NCI-H510A (cell line): Measurements from ENCODE around the gene NT5C3B.

ENCODE experiments used
- DNase-seq: peaks from one replicate; lab custom pipeline; 2025; lab: John Stamatoyannopoulos, UW

Gene NT5C3B

DNA sequence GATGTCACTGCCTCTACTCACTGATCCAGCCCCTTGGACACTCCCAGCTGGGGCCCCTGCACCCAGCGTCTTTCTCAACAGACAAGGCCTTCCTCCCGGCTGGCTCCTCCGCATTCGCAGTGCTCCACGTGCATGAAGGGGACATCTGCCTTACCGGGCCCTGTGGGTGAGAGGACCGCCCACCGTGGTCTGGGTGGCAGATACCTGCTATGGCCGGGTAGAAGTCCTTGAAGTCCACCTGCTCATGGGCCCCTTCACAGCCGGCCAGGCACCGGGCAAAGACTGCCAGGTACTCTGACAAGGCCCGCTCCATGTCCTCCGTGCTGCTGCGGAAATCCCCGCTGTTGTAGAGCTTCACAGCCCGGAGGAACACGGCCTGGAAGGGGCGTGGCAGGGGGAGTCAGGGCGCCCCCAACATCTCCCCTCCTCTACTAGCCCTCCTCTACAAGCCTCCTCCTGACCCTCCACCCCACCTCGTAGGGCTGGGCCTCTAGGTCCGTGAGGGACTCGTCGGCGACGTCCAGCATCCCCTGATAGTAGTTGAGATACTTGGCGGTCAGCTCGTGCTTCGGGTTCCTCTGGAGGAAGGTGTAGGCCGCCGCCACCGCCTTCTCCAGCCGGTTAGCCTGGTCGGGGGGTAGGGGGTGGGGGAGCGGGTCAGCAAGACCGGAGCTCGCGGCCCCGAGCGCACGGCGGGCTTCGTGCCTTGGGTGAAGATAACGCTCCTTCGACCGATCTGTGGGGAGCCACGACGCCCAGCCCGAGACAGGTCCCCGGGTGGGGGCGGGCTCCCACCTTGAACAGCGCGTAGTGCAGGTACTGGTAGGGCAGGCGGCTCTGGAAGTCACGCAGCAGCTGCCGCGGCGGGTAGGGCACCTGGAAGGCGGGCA lies 25.1 kb downstream of the NT5C3B start:
- DNase-seq, result no peak

DNA sequence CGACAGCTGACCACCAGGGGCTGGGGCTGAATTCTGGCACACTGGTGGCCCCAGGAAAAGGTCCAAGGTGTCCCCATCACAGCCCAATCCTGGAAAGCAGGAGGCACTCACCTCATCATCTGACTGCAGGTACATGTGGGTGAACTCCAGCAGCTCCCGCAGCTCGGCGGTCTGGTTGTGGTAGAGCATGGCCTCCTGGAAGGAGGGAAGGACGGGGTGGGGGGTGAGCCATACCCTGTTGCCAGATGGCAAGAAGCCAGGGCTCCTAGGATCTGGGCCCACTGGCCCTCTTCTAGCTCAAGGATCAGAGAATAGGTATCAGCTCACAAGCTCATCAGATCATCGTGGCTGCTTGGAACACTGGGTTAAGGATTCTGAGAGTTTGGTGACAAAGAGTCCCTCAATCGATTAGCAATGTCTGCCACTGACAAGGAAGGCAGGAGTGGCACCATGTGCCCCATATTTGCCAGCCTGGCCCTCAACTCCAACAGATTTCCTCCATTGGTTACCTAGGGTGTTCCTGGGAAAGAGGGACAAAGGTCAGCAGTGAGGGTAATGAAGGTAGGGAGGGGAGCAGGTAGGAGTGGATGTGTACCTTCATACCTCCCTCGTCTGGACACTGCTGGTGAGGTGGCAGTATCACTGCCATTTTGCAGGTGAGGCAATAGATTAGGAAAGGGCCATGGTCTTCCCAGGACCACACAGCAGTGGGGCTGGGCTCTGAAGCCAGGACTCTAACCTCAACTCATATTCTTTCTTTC lies 29.2 kb downstream of the NT5C3B start:
- no peak for DNase-seq

DNA sequence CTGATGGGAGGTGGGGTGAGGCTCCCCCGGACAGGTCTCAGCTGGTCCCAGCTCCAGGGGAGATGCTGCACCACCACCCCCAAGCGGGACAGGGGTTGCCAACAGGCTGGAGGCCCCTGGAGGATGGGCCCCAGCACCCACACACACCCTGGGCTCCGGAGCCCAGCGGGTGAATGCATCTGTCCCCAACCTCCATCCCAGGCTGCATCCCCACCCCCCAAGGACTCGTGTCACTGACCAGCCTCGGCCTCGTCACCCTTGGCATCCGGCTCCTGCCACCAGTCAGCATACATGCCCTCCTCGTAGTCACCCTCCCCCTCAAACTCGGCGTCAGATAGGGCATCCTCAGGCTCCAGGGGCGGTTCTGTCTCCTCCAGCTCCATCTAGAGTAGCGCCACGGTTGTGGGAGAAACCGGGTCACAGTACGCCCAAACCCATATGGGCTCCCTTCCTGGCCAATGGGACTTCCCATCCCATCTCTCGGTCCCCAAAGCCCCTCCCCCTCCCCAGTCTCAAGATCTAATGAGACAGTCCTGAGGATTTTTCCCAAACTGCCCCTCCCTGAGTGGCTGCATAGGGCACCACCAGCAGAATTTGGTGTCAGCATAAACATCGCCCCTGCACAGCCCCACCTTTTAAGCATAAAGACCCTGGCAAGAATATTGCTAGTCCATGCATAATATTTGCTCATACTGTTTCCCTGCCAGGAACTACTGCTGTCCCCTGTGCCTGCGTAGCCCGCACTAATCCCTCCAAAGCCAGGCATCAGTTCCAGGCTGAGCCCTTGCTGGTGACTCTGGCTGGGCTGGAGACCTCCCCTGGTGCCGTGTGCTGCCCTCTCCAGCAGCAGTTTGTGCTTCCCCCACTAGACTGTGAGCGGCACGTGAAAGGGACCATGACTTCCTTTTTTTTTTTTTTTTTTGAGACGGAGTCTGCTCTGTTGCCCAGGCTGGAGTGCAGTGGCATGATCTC lies 32.7 kb downstream of the NT5C3B start:
- no peak for DNase-seq

DNA sequence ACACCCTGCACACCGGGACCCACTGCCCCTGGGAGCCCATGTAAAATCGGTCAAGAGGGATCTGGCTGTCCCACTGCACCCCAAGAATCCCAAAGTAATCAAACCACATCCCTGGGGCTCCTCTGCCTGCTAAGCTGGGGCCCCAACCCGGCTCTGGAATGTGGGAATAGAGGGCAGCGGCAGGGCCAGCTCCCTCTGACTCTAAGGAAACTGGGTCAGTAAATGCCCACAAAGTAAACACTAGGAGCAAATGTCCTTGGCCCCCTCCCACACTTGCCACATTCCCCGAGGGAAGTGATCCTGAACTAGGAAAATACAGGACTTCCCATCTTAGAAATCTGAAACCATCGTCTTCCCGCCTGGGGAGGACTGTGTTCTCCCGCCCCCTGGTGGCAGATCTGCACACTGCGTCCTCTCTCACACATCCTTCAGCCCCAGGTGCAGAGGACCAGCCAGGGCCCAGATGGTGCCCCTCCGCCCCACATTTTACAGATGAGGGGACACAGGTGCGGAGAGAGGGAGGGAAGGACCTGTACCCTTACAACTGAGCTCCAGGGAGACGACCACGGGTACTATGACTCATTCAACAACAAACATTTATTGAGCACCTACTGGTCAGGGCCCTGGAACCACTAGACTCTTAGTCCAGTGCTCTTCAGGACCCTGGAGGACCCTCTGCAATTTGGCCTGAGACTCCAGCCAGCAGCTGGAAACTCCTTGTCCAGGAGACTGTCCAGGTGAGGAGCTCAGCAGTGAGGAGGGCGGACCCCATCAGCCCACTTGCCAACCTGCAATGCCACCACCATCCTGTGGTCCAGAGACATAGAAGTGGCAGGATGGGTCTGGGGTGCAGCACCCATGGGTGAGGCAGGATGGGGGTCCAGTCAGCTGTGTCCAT lies 34.4 kb downstream of the NT5C3B start:
- peak; percentile 71 for DNase-seq

DNA sequence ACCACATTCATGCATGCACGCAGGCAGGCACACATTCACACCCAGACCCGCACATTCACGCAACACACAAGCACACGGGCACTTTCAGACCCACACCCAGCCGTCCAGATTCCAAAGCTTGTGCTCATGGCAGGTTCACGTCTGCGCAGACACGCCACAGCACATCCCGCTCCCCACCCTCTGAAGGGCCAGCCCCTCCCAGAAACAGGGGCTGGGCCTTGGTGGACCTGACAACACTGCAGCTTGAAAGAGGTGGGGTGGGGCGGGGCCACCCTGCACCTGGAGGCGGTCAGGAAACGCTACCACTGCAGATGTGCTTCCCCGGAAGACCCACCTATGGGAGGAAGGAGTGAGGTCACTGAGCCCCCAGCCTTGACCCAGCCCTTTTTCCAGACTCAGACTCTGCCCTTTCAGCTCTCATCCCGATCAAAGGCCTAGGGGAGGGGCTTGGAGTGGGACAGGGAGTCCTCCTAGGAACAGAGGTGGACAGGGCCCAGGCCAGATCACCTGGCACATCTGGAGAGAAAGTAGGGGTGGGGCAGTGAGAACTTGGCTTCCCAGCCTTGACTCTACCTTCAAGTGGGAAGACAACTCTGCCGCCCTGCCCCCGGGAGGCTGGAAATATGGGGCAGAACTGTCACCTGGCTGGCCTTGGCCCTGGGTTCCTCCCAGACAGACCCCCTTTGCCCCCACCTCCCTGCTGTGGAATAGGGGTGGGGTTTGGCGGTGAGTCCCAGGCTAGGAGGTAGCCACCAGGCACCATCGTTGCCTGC lies 35.2 kb downstream of the NT5C3B start:
- peak; percentile 90 for DNase-seq

DNA sequence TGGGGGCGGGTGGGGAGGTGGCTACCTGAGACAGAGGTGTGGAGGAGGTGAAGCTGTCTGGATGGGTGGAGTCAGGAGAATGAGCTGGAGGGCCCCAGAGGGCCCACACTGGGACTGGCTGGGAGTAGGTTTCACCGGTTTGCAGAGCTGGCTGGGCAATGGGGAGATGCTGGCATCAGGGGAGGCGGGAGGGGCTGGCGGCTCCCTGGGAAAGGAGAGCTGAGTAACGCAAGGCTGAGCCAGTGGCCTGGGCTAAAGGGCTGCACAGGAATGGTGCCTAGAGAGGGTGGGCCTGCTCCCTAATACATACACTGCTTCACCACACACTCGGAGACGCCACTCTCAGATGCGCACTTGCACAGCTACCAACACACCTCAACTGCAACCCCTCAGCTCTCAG lies 36.7 kb downstream of the NT5C3B start:
- no peak for DNase-seq

DNA sequence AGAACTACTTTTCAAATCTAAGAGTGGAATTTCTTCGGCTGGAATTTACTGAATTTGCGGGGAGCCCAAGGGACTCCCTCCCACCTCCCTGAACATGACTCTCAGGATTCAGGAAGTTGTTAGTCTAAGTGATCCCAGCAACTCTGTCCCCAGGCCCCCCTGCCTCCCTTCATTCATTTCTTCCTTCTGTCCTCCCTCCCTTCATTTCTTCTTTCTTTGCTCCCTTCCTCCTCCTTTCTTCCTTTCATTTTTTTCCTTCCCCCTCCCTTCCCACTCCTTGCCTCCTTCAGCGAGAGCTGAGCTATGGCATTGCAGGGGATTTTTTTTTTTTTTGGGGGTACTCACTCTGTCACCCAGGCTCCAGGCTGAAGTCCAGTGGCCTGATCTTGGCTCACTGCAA lies 38.7 kb downstream of the NT5C3B start:
- no peak for DNase-seq

DNA sequence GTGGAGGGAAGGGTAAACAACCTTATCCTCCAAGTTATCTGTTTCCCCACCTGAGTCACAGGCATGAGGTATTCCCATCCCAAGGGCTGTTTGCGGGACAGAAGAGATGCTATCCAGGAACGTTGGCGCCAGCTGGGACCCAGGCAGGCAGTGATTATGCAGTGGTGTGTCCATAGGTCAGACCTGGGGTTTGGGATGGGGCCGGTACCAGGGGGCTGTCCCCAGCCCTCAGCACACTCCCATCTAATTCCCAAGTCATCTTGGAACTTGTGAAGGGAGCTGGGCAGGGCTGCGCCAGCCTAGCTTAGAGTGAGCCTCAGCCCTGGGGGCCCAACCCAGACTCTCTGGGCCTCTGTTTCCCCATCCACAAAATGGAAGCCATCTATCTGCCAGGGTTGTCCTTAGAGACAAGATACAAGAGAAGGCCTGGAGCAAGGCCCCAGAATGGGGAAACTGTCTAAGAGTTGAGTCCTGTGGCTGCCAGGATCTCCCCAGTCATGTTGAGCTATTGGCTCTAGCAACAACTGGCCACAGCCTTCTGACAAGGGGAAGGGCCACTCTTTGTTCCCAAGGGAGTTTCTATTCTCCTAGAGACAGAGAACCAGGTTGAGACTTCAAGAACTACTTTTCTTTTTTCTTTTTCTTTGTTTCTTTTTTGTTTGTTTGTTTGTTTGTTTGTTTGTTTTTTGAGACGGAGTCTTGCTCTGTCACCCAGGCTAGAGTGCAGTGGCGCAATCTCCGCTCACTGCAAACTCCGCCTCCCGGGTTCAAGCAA lies 39.7 kb downstream of the NT5C3B start:
- DNase-seq, result no peak

DNA sequence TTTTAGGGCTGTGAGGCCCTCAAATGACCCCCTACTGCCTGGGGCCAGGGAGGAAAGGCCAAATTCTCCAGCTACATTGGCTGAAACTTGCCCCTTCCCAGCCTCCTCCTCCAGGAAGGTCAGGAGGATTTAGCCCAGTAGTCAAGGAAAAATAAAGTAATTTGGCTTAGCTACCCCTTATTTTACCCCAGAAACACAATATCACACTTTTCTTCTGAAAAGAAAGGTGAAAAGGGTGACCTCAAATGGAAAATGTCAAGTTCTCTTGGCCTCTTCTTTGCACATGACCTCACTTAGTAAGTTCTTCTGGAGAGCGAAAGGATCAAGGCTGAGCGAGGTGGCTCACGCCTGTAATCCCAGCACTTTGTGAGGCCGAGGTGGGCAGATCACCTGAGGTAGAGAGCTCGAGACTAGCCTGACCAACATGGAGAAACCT lies 41.5 kb downstream of the NT5C3B start:
- no peak for DNase-seq

DNA sequence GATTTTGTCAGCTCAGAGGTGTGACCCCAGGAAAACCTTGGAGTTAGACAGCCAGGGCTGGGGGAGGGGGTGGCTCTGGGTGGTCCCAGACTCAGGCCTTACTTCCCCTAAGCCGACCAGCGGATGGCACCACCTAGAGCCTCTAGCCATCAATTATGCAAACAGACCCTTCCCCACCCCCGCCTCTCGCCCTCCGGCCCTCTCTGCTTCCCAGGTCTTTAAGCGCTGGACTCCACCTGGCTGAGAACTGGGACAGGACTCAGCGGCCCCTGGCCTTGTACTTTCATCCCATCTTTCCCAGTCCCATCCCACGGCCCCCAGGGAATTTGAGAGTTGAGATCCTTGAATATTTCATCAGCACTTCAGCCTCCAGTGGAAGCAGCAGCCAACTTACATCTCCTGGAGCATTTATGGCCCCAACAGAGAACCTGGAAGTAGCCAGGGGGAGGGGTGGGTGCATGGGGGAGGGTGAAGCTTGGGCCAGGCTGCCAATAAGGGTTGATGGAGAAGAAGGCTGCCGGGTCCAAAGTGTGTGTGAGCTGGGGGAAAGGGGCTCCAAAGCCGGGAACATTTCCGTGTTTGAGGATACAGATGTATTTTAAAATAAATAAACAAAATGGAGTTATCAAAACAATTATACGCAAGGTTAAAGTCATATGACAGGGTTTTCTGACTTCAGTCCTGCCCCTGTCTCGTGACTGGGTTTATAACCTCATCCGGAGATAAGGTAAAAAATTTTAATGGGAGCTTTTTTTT lies 42.1 kb downstream of the NT5C3B start:
- no peak for DNase-seq

DNA sequence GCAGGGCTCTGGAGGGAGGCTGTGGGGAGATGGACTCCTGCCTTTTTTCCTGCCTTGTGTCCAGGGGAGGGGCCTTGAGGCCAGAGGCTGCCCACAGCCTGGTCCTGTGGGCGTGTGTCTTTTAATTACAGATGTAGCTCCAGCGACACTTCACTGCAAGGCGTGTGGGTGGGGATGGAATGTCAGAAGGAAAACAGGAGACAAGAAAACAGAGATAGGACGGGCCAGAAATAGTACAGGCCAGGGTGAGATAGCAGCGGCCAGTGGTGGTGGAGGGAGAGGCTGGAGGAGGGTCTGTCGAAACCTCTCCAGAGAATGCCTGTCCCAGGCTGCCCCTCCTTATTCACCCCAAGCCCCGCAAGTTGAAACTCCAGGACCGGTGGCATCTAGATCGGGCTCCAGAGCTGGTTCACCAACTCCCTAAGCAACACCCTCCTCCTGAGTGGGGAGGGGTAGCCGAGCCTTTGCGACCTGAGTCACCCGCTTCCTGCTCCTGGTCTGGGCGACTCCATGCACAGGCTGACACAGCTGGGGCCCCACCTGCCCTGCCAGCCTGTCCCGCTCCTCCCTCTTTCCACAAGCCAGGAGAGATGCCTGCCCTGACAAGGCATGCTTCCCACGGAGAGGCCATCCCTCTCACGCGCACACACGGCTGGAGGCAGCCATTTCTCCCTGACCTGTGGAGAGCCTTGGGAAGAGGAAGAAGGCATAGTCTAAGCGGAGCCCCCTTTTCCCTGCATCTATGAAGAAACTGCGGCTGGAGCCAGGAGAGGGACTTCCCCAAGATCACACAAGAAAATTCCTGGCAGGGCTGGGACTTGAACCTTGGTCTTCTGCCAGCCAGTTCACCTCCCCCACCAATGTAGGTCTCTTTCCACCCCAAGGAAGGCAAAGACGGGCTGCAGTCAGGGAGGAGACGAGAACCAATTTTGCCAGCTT lies 42.9 kb downstream of the NT5C3B start:
- peak; percentile 67 for DNase-seq

DNA sequence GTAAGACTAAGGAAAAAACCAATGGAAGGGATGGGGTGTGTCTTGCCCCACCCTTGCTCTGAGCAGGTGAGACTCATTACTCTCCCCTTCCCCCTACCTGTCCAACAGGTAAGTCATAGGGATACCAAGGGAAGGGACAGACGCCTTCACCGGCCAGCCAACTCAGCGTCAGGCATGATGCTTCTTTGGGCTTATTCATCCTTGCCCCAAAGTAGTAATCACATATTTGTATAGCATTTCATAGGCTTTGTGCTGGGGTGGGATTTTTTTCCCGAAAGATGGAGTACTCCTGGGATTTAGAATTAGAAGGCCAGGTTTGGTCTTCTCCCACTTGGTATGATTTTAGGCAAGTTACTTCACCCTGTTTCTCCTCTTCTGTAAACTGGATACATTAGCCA lies 49.0 kb downstream of the NT5C3B start:
- no peak for DNase-seq

DNA sequence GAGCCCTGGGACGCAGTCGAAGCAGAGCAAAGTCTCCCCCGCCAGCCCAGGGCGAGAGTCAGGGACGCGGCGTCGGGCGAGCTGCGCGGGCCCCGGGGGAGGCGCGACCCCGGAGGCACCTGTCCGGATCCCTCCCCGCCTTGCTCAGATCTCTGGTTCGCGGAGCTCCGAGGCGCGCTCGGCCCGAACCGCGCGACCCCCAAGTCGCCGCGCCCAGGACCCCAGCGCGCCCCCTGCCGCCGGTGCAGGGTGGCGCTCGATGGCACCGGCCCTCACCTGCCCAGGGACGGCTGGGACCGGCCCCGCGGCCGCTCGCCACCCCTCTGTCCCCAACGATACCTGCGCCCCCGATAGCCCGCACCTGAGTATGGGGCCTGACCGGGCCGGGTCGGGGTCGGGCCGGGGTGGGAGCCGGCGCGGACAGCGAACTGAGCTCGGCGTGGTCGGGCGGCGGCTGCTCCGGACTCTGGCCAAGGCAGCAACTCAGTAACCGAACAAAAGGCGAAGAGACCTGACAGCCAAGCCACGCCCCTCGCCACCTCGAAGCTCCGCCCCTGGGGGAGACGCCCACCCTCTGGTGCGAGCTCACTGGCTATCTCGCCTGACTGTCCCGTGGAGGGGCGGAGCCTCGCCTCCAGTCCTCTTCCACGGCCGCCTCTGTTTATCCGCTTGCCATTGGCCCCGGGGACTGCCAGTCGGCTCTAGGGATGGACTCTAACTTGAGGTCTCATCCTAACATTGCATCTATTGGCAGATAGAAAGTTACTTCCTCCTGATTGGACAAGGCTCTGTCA lies 49.6 kb downstream of the NT5C3B start, which contains the start of gene JUP:
TSS of gene JUP (minus strand) at position 485 of the 794 bp plus-strand sequence. CDS start 14,857 bp downstream, outside the sequence.
- DNase-seq, result peak; percentile 99

DNA sequence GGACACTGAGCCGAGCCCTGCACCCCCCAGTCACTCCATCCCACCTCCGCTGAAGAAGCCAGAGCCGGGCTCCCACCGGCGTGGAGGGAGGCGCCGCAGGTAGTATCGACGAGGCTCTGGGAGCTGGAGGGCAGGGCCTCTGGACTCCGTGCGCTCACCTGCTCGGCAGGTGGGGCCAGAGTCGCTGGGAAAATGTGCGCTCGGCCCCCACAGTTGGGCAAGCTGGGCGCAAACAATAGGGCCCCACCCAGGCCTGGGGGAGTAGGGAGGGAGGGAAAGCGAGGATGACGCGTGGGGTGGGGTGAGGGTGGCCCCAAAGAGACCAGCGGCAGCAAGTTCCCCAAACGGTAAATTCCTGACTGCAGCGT lies 50.2 kb downstream of the NT5C3B start:
- peak; percentile 82 for DNase-seq

DNA sequence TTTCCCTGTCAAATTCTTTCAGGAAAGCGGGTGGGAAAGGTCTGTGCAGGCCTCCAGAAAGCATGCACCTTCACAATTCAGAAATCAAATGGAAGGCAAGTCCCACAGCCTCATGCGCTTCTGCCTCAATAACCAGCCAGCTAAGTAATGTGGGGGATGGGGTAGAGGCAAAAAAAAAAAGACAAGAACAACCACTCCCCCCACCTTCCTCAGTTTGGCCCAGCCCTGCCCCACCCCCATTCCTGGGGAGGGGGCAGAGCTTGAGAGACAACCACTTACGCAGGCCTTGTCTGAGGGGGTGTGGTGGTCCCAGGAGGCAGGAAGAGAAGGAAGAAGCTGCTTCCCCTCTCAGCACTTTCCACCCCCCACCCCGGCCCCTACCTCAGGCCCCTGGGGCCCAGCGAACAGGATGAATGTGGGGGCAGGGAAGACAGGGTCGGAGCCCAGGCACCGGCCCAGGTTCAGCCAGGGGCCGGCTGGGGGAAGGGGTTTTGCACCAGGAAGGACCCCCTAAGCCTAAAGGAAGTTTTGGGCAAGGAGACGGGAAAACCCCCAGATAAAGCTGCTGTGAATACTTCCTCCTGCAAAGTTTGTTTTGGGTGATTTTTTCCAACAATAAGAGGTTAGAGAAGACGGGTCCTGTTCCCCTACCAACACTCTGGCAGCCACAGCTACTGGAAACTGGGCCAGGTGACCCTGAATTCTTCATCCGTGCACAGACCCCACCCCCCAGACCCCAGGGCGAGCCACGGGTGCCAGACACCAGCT lies 50.8 kb downstream of the NT5C3B start:
- DNase-seq, result no peak
